Erythroblast (primary cell): Measurements from ENCODE around the gene CCNE1.

Experiments
- GATA1 ChIP-seq: IDR thresholded peaks from 2 replicates; pipeline ENCODE4 v1.6.1; 2011; ENCODE audit warnings: low read depth, mild to moderate bottlenecking, control low read depth, low read length, moderate library complexity
- POLR2A ChIP-seq: IDR thresholded peaks from 2 replicates; pipeline ENCODE4 v1.6.1; 2011; ENCODE audit warnings: mild to moderate bottlenecking, low read length

DNA sequence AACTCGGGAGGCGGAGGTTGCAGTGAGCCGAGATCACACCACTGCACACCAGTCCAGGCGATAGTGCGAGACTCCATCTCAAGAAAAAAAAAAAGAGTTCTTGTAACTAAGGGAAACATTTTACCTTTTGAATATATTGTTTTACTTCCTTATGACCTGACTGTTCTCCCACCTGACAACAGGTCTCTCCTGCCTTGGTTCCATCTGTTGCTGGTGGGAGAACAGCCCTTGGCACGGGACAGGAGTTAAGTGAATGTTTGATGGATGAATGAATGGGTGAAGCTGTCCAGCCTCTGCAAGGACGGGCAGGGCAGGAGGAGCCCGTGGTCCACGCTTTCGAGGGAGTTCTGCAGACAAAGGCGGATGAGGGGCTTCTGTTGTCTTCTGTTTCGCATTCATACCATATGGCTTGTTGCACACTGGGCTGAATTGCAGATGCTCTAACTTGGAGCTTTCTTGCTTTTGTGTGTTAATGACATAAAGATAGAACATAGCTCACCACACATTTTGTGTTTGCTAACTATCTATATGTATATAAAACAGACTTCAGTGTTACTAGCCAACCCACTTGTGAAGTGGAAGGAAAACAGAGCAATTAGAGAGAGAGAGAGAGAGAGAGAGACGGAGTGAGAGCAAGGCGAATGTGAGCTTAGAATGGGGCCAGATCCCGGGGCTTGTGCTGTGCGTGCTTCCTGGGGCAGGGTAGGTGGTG is 16.2 kb upstream of the CCNE1 start:
- TF ChIP-seq POLR2A (no peak), GATA1 (no peak)
